GM18867 (cell line): ENCODE measurements around the gene CELF5.

Experiments used
- ATAC-seq: cut with Tn5 transposase; IDR thresholded peaks from one replicate; pipeline ENCODE4 v1.9.1; 2021; ENCODE audit warnings: mild to moderate bottlenecking, moderate library complexity; ENCODE audit not compliant: unreplicated experiment

CELF5 gene

DNA sequence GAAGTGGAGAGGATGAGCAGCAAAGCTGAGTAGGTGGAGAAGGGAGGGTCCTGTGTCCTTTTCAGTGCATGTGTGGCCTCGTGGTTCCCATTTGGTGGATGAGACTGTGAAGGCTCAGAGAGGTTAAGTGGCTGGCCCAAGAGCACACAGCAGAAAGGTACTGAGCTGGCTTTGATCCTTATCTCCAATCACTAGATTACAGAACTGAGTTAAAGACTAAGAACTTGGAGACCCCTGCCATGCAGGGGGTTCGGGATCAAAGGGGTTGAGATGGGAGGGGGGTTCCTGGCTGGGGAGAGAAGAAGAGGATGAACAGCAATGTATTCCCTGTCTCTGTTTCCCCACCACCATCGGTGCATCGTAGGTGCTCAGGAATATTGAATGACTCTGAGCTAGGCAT, 11.8 kb downstream of the CELF5 start:
- ATAC-seq, result no peak

DNA sequence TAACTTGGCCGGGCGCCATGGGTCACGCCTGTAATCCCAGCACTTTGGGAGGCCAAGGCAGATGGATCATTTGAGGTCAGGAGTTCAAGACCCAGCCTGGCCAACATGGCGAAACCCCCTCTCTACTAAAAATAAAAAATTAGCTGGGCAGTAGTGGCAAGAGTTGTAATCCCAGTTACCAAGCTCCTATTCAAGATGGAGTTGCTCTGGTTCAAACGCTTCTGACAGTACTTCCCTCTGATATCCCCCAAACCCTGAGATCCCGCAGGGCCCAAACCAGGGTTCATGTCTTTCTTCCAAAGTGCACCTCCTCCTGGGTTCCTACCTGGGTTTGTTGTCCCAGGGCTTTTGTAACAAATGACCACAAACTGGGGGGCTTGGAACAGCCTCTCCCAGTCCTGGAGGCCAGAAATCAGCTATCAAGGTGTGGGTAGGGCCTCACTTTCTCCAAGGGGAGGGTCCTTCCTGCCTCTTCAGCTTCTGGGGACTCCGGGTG, 13.7 kb downstream of the CELF5 start:
- no peak for ATAC-seq

DNA sequence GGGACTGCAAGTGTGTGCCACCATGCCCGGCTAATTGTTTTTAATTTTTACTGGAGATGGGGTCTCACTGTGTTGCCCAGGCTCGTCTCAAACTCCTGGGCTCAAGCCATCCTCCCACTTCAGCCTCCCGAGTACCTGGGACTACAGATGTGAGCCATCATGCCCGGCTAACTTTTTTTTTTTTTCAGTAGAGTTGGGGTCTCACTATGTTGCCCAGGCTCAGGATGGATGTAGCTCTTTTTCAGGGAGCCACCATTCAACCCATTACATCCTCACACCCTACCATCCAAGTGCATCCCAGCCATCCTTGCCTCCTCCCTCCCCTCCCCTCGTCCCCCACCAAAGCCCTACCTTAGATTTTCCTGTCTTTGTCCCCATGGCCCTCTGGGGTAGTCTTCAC, 14.9 kb downstream of the CELF5 start:
- no peak for ATAC-seq

DNA sequence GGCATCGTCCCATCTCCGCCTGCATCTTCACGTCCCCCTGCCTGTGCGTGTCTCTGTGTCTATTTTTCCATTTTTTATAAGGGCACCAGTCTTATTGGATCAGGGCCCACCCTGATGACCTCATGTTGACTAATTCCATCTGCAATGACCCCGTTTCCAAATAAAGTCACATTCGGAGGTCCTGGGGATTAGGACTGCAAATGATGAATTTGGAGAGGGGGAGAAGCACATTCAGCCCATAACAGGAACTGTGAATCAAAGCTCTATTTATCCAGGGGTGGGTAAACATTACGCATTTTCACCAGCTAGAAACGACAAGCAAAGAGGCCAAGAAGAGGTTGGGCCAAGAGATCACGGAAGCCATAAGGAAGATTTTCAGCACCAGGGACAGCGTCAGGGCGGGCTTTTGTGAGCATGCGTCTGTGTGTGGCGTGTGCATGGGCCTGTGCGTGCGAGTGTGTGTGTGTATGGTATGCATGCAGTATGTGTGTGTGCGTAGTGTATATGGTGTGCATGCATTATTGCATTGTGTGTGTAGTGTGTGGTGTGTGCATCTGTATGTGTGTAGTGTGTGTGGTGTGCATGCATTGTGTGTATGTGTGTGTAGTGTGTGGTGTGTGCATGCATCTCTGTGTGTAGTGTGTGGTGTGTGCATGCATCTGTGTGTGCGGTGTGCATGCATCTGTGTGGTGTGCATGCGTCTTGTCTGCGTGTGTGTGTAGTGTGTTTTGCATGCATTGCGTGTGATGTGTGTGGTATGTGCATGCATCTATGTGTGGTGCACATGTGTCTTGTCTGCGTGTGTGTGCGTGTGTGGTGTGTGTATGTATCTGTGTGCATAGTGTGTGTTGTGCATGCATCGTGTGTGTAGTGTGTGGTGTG, 19.6 kb downstream of the CELF5 start:
- ATAC-seq, result no peak

DNA sequence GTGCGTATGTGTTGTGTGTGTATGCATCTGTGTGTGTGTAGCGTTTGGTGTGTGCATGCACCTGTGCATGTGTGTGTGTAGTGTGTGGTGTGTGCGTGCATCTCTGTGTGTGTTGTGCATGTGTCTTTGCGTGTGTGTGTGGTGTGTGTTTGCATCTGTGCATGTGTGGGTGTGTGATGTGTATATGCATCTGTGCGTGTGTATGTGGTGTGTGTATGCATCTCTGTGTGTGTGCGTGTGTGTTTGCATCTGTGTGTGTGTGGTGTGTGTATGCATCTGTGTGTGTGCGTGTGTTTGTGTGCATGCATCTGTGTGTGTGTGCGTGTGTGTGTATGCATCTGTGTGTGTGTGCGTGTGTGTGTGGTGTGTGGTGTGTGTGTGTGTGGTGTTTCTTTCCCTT, 20.6 kb downstream of the CELF5 start:
- ATAC-seq, result no peak

DNA sequence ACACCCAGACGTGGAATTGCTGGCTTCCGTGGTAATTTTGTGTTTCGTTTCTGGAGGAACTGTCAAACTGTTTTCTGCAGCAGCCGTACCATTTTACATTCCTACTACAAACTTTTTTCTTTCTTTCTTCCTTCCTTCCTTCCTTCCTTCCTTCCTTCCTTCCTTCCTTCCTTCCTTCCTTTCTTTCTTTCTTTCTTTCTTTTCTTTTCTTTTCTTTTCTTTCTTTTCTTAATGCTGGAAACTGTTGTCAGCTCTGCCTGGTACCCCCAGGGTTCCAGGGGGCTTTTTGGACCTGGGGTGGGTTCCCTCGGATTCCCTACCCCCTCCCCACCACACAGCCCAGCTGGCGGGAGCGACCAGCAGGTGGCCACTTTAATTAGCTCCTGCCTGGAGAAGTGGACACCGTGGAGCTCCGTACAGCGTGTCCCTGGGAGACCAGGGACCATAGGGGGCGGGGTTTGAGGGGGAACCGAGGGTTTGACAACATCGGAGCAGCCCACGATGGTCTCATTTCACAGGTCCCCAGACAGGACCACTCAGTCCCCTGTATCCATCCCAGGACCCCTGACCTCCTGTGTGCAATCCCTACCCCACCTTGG, 24.4 kb downstream of the CELF5 start:
- ATAC-seq, result no peak

DNA sequence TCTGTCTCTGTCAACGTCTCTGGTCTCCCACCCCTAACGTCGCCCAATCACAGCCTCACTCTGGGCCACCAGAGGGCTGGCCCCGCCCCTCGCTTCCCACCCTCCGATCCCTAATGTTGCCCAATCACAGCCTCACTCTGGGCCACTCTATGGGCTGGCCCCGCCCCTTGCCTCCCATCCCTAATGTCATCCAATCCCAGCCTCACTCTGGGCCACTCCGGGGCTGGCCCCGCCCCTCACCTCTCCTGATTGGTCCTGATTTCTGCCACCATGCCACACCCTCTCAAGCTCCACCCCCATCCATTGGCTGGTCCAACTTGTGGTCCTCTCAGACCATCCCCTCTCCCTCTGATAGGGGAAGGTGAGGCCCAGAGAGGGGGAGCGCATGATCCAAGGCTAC, 24.9 kb downstream of the CELF5 start:
- ATAC-seq, result no peak

DNA sequence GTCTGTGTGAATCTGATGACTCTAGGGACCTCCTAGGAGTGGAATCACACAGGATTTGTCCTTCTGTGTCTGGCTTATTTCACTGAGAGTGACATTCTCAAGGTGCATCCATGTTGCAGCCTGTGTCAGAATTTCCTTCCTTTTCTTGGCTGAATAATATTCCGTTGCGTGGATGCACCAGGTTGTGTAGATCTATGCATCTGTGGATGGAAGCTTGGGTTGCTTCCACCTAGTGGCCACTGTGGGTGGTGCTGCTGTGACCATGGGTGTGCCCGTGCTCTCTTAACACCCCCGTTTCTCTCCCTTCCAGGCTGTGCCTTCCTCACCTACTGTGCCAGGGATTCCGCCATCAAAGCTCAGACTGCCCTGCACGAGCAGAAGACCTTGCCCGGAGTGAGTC, 26.2 kb downstream of the CELF5 start:
- ATAC-seq, result no peak

DNA sequence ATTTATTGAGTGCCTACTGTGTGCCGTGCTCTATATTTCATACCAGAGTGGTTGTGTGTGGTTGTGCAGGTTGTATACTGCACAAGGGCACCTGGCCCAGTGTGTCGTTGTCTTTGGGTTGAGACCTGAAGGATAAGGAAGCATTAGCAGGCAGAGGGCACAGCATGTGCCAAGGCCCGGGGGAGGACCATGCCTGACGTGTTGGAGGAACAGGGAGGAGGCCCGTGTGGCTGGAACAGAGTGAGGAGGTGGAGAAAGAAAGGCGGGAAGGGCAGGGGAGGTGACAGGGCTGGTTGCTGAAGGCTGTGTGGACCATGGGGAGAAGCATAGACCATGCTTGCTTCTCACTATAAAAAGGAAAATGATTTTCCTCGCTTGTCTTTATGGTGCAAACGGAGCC, 26.8 kb downstream of the CELF5 start:
- no peak for ATAC-seq

DNA sequence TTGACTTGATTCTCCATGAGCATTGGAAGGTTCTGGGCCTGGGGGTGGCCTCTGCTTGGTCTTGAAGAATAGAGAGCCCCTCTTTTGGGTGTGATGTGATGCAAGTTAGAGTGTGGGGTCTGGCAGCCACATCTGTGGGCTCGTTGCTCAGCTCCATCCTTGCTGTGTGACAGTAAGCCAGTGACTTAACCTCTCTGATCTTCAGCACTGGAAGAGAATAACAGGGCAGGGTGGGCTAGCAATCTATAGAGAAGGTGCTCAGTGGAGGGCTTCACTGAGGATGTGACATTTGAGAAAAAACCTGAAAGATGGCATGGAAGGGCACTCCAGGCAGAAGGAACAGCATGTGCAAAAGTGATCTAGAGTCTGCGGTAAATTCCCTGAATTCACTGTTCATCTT, 28.2 kb downstream of the CELF5 start:
- no peak for ATAC-seq

DNA sequence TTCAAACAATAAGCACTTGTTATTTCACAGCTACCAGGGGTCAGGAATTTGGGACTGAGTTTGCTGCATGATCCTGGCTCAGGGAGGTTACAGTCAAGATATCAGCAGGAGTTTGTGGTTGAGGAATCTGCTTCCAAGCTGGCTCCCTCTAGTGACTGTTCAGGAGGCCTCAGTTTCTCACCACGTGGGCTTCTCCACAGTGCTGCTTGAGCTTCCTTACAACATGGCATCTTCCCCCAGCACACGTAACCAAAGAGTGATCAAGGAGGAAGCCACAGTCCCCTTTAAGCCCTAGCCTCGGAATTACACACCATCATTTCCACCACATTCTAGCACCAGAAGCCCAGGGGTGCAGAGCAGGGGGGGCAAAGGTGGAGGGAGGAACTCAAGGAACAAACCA, 28.8 kb downstream of the CELF5 start:
- ATAC-seq, result no peak

DNA sequence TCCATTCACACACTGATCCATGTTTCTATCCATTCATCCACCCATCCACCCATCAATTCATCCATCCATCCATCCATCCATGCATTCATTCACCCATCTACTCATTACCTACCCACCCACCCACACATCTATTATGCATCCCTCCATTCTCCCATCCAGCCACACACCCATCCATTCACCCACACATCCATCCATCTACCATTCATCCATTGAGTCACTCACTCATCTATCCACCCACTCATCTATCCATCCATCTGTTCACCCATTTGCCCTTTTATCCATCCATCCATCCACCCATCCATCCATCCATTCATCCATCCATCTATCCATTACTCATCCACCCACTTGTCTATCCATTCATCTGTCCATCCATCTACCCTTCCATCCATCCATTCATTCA, 30.1 kb downstream of the CELF5 start:
- ATAC-seq, result no peak

DNA sequence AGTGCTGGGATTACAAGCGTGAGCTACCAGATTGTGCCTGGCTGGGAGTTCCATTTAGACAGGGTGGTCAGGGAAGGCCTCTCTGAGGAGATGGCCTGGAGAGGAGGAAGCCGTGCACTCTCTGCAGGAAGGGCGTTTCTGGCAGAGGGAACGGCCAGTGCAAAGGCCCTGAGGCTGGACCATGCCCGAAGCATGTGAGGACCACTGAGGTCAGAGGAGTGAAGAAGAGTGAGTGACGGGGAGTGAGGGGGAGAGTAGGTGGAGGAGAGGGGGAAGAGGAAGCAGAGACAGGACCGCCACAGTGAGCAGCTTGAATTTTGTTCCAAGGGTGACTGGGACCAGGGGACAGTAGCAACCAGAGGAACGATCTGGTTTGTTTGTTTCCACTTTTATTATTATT, 32.6 kb downstream of the CELF5 start:
- no peak for ATAC-seq

DNA sequence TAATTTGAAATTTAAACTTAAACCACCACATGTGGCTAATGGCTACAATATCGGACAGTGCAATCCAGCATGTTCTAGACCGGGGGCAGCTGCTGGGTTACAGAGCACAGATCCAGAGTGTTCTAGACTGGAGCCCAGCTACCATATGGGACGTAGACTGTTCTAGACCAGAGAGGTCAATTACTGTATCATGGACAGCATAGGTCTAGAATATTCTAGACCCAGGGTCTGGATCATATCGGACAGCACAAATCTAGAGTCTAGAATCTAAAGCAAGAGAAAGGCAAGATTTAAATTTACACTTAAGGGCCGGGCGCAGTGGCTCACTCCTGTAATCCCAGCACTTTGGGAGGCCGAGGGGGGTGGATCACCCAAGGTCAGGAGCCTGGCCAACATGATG, 37.9 kb downstream of the CELF5 start:
- no peak for ATAC-seq

DNA sequence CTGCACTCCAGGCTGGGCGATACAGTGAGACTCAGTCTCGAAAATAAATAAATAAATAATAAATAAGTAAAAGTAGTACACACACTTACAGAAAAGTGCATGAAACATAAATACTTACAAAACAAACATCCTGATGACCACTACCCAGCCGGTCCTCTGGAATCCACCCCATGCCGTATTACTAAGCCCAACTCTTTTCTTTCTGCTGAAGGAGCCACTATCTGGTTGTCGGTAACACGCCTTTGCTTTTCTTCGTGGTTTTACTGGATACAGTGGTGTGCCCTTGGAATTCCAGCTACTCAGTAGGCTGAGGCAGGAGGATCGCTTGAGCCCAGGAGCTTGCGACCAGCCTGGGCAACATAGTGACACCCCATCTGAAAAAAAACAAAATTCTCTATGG, 39.4 kb downstream of the CELF5 start:
- no peak for ATAC-seq

DNA sequence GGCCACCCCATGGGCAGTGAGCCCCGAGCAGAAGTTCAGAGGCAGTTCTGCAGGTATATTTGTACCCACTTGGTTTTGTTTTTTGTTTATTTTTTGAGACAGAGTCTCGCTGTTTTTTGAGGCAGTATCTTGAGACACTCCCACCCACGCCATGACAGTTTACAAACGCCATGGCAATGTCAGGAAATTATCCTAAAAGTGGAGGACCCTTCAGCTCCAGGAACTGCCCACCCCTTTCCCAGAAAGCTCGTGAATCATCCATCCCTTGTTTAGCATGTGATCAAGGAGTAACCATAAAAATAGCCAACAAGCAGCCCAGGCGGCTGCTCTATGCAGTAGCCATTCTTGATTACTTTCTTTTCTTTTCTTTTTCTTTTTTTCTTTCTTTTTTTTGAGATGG, 41.0 kb downstream of the CELF5 start:
- ATAC-seq, result no peak

DNA sequence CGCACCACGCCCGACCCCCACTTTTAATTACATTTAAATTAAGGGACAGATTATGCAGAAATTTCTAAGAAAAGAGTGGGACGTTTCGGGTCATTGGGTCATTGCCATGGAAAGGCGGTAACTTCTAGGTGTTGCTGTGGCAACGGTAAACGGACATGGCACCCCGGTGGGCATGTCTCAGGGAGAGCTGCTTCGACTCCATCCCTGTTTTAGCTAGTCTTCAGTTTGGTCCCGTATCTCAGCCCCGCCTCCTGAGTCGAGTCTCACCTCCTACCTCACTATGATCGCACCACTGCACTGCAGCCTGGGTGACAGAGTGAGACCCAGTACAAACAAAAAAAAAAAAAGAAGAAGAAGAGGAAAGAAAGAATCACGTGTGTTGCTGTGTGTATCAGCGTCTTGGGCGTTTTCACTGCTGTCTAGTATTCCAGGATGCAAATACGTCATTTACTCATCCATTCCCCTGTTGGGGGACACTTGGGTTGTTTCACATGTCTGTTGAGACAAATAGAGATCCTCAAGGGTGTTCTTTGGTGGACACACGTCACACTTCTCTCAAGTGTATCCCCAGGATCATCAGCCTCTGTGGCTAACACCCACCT, 41.7 kb downstream of the CELF5 start:
- no peak for ATAC-seq

DNA sequence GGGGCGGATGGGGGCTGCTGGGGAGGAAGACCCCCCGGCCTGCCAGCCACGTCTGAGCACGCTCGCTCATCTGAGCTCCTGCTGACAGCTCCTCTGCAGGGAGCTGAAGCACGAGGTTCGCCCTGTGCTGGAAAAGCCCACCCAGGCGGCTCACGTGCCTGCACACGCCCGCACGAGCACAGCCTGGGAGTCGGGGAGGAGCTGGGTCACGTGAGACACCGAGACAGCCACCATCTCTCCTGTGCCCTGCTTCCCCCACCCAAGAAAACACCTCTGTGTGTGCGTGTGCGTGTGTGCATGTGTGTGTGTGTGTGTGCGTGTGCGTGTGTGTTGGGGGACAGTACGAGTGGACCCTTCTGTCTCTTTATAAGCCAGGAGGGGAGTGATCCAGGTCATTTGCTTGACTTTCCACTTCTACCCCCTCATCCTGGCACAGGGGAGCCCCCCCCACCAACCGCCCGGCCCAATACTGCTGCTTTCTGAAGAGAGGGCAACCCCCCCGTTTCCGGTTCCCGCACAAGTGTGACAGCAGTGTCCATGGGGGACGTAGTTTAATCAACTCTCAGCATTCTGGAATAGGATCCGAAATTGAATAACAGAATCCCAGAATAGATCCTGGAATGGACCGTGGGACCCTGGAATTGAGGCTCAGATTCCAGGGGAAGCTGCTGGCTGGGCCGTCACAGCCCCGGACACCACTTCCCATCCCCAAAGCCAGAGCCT, 42.5 kb downstream of the CELF5 start:
- ATAC-seq, result no peak

DNA sequence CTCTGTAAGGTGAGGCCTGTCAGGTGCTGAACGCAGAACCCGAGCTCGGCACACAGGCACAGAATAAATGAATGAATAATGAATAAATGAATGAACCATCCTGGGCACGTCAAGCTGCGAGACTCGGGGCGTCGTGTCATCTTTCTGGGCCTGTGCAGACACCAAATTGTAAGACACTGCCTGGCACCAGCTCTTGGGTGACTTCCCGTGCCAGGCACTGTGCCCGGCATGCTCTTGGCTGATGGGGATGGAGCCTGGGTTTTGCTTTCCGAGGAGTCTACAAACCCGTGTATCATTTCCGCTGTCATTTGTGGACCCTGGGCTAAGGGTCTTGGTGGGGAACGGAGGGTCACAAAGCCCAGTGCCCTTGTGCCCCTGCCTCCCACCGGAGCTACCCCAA, 43.9 kb downstream of the CELF5 start:
- no peak for ATAC-seq

DNA sequence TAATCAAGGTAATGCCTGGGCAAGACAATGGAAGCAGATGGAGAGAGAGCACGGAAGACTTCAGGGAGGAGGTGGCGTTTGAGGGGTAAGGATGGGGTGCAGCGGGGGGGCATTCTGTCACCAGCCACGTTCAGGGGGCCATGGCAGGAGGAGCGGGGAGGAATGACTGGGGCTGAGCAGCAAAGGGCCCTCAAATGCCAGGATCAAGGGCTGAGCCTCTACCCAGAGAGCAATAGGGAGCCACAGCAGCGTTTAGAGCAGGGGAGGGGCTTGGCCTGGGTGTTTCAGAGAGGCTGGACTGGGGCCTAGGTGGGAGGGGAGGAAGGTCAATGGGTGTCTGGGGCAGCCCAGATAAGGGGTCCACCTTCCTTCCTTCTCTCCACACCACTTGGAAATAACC, 44.3 kb downstream of the CELF5 start:
- ATAC-seq, result no peak

DNA sequence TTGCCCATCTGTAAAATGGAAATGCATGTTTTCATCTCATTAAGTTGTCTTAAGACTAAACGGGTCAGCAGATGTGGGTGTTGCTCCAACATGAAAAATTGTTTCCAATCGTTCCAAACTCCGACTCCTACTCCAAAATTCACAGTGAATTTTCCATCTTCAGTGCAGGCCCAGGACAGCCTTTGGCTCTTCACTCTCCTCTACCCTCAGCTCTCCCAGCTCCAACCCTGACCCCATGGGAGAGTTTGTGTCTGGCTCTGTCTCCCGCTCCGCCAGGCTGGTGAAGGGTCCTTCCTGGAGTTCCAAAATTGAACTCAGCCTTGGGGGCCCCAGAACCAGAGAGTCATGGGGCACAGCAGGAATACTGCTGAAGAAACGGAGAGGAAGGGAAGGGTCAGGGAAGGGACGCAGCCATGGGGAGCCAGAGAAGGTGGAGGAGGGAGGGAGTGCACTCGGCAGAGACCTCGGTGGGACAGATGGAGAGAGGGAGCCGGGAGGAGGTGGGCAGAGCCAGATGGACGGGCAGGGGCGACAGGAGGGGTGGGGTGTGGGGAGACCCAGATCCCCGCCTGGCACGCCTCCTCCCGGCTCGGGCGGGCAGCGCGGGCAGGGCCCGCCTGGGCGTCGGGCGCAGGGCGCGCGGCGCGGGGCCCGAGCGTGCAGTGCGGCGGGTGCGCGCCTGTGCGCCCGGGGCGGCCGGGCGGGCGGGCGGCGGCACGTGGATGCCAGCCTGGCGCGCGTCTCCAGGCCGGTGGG, 45.6 kb downstream of the CELF5 start:
- no peak for ATAC-seq
